ENCODE results near the gene PGAP6. TPM values are rescaled to one million over a fixed set of nuclear protein-coding genes. Genes with fewer than 3 reads are reported as not detected.
A peak's percentile ranks its signal among the peaks of the same experiment; 100 is the strongest.

Gene PGAP6
- total and polyA plus RNA-seq, 9 of the 15 experiments (the other 6 are each of a cell fraction or from before 2014, with no cell fraction given) = 0.45 to 50.2 (median 39.3) TPM

GRCh38 chr16:324451-325334 is 57.1 kb downstream of the PGAP6 start (continued):
- TF ChIP-seq MITF (IDR thresholded peaks at IDR 0.05) (peak; percentile 97), FOXK2 (conservative IDR thresholded peaks at IDR 0.05 in 1 of 2, IDR thresholded peaks at IDR 0.05 in 1 of 2; ENCODE audit: low read depth in 2 of 2) (peak; percentile 89 to 95), POLR2B (IDR thresholded peaks at IDR 0.05; ENCODE audit: low read depth, partially characterized antibody) (no peak), AFF1 (IDR thresholded peaks at IDR 0.05; ENCODE audit: low read depth in 1 of 2, partially characterized antibody in 2 of 2) (peak in 1 of 2 experiments; percentile 56), ZNF707 (CRISPR knock-in tag; conservative IDR thresholded peaks at IDR 0.05) (peak; percentile 32; the same call in 1 of the 2 replicates), THRA (IDR thresholded peaks at IDR 0.05) (no peak), TRIM28 (IDR thresholded peaks at IDR 0.05) (peak; percentile 43; the same call in 1 of the 2 replicates), SP1 (CRISPR knock-in tag; IDR thresholded peaks at IDR 0.05) (0 out of 2 replicates have a peak, but pooled peaks have one; percentile 20), NFIC (IDR thresholded peaks at IDR 0.05) (peak; percentile 80), NCOA1 (IDR thresholded peaks at IDR 0.05; ENCODE audit: low read depth) (peak; percentile 59; the same call in 1 of the 2 replicates), MAFG (tag; conservative IDR thresholded peaks at IDR 0.05) (peak; percentile 28; the same call in 1 of the 2 replicates), ZNF57 (CRISPR knock-in tag; IDR thresholded peaks at IDR 0.05) (no peak), POLR2G (IDR thresholded peaks at IDR 0.05; ENCODE audit: low read depth, low read length) (0 out of 2 replicates have a peak, but pooled peaks have one; percentile 19), NFE2 (IDR thresholded peaks at IDR 0.05; ENCODE audit: low read depth) (peak; percentile 43; the same call in 1 of the 2 replicates), RBFOX2 (IDR thresholded peaks at IDR 0.05; ENCODE audit: low read depth, low read length) (peak; percentile 38; the same call in 1 of the 2 replicates), NONO (IDR thresholded peaks at IDR 0.05; ENCODE audit: low read depth in 2 of 2, low read length in 1 of 2) (peak in 1 of 2 experiments; percentile 30; a peak in 1 of 4 replicates), RNF2 (IDR thresholded peaks at IDR 0.05) (peak; percentile 51), MTA3 (IDR thresholded peaks at IDR 0.05; ENCODE audit: borderline replicate concordance) (peak; percentile 89), ETV6 (IDR thresholded peaks at IDR 0.05; ENCODE audit: borderline replicate concordance in 1 of 2, low read depth in 2 of 2, low read length in 1 of 2) (no peak), ETV6 (CRISPR knock-in tag; IDR thresholded peaks at IDR 0.05; ENCODE audit: borderline replicate concordance) (no peak)

Measured in K562 (cell line).